ENCODE results near the gene CHST11. TPM values are rescaled to one million over a fixed set of nuclear protein-coding genes. Genes with fewer than 3 reads are reported as not detected.

Gene CHST11
- total and polyA plus RNA-seq, 10 of the 15 experiments (the other 5 are each of a cell fraction or from before 2014, with no cell fraction given), result 1.9 to 38.1 (median 17.2) TPM

- TF ChIP-seq ZNF592 (IDR thresholded peaks at IDR 0.05) (peak; percentile 33), MLLT1 (IDR thresholded peaks at IDR 0.05) (peak; percentile 94), EP300 (IDR thresholded peaks at IDR 0.05; ENCODE audit: borderline replicate concordance in 1 of 2, control insufficient read depth in 1 of 2, low read depth in 2 of 2, low read length in 2 of 2) (peak; percentile 76 to 78; a peak in 3 of 4 replicates), MEF2B (IDR thresholded peaks at IDR 0.05; ENCODE audit: partially characterized antibody, poor library complexity, severe bottlenecking) (peak; percentile 80), BHLHE40 (IDR thresholded peaks at IDR 0.05; ENCODE audit: borderline replicate concordance in 1 of 2, low read depth in 2 of 2, low read length in 1 of 2) (peak; percentile 95), BCL11A (IDR thresholded peaks at IDR 0.05; ENCODE audit: low read depth, low read length) (peak; percentile 73; the same call in 1 of the 2 replicates), ATF7 (IDR thresholded peaks at IDR 0.05; ENCODE audit: low read depth) (peak; percentile 80), MEF2A (IDR thresholded peaks at IDR 0.05; ENCODE audit: insufficient read depth, low read depth, low read length) (peak; percentile 82), IRF4 (IDR thresholded peaks at IDR 0.05; ENCODE audit: low read depth, low read length) (0 out of 2 replicates have a peak, but pooled peaks have one; percentile 49), SPI1 (IDR thresholded peaks at IDR 0.05; ENCODE audit: borderline replicate concordance, insufficient read depth, low read depth, low read length) (peak; percentile 77), BCL3 (IDR thresholded peaks at IDR 0.05; ENCODE audit: borderline replicate concordance, insufficient read depth, low read depth, low read length, poor library complexity, severe bottlenecking) (peak; percentile 44), RELA (IDR thresholded peaks at IDR 0.05; ENCODE audit: borderline replicate concordance, partially characterized antibody) (peak; percentile 92), PRDM15 (CRISPR knock-in tag; IDR thresholded peaks at IDR 0.05) (peak; percentile 42; the same call in 1 of the 2 replicates)
- TF ChIP-seq, protein P1, sequence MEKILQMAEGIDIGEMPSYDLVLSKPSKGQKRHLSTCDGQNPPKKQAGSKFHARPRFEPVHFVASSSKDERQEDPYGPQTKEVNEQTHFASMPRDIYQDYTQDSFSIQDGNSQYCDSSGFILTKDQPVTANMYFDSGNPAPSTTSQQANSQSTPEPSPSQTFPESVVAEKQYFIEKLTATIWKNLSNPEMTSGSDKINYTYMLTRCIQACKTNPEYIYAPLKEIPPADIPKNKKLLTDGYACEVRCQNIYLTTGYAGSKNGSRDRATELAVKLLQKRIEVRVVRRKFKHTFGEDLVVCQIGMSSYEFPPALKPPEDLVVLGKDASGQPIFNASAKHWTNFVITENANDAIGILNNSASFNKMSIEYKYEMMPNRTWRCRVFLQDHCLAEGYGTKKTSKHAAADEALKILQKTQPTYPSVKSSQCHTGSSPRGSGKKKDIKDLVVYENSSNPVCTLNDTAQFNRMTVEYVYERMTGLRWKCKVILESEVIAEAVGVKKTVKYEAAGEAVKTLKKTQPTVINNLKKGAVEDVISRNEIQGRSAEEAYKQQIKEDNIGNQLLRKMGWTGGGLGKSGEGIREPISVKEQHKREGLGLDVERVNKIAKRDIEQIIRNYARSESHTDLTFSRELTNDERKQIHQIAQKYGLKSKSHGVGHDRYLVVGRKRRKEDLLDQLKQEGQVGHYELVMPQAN (conservative IDR thresholded peaks at IDR 0.05), result peak; percentile 8; the same call in 1 of the 2 replicates
Observed at GRCh38 chr12:104695453-104696148, 238.9 kb downstream of the CHST11 start (continued).
